Stromal cell of bone marrow (primary cell): ENCODE measurements around the gene DDA1.
"Not testable (repeated sequence)": the region's sequence is repeated elsewhere in the genome, so short reads cannot be mapped to it uniquely, and the experiment has no call there.

Experiments used
- DNase-seq: peaks from one replicate; pipeline ENCODE4 v3.0.0-alpha.2; 2012; ENCODE audit warnings: low read depth

Gene DDA1

GRCh38 chr19:17347877-17348276 lies 38.5 kb downstream of the DDA1 start:
- DNase-seq: no peak

- DNase-seq: no peak
These were observed 39.3 kb downstream of the DDA1 start for GRCh38 chr19:17348700-17349099.

GRCh38 chr19:17351815-17352435 lies 42.6 kb downstream of the DDA1 start:
- no peak for DNase-seq

GRCh38 chr19:17352608-17353280 lies 43.4 kb downstream of the DDA1 start:
- no peak for DNase-seq

GRCh38 chr19:17353386-17353785 lies 44.0 kb downstream of the DDA1 start:
- DNase-seq: no peak

- no peak for DNase-seq
These were observed 47.8 kb downstream of the DDA1 start for GRCh38 chr19:17357078-17357666.

- DNase-seq: no peak
These were observed 48.4 kb downstream of the DDA1 start for GRCh38 chr19:17357724-17358123.

- DNase-seq: no peak
These were observed 49.0 kb downstream of the DDA1 start for GRCh38 chr19:17358395-17358794.

- DNase-seq: no peak
These were observed 50.8 kb downstream of the DDA1 start for GRCh38 chr19:17359905-17360800.

GRCh38 chr19:17363852-17364605 lies 54.7 kb downstream of the DDA1 start:
- DNase-seq: not testable (repeated sequence)

GRCh38 chr19:17365361-17365760 lies 56.0 kb downstream of the DDA1 start:
- DNase-seq: no peak

- no peak for DNase-seq
These were observed 60.7 kb downstream of the DDA1 start for GRCh38 chr19:17370026-17370587.
